NCI-H748 (cell line): ENCODE results near the gene VOPP1.
"Not testable (repeated sequence)": the region's sequence is repeated elsewhere in the genome, so short reads cannot be mapped to it uniquely, and the experiment has no call there.

Experiments used
- DNase-seq: peaks from one replicate; lab custom pipeline; 2025; ENCODE audit not compliant: unreplicated experiment; lab: John Stamatoyannopoulos, UW

The VOPP1 gene

DNA sequence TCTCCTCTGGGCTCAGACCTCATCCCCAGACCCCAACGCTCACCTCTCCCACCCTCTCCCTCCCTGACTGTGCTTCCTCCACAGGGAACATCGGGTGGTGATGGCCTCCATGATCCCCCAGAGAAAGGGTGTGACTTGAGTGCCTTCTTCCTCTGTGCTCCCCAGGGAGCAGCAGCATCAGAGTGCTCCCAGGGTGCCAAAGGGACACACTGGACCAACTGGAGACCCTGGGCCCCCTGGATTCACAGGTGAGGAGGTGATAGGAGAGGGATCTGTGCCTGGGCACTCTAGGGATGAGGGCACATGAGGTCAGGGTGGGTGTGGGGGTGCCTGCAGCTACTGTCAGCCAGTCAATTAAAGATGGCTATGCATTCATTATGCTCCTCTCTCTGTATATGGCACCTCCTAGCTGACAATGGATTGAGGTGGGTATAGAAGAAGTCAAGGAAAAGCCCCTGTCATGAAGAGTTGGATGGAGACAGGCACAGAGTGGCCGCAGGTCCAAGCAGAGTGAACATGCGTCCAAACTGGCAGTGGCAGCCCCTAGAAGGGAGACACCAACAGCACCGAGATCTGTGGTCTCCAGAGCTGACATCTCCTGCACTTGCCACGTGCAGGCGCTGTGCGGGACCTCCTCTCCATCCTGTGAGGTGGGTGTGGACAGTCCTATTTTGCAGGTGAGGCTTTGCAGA lies 15.5 kb upstream of the VOPP1 start:
- DNase-seq: no peak

DNA sequence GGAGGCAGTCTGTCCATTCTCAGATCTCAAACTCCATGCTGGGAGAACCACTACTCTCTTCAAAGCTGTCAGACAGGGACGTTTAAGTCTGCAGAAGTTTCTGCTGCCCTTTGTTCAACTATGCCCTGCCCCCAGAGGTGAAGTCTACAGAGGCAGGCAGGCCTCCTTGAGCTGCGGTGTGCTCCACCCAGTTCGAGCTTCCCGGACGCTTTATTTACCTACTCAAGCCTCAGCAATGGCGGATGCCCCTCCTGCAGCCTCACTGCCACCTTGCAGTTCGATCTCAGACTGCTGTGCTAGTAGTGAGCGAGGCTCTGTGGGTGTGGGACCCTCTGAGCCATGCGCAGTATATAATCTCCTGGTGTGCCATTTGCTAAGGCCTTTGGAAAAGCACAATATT lies 10.4 kb upstream of the VOPP1 start:
- DNase-seq: not testable (repeated sequence)

DNA sequence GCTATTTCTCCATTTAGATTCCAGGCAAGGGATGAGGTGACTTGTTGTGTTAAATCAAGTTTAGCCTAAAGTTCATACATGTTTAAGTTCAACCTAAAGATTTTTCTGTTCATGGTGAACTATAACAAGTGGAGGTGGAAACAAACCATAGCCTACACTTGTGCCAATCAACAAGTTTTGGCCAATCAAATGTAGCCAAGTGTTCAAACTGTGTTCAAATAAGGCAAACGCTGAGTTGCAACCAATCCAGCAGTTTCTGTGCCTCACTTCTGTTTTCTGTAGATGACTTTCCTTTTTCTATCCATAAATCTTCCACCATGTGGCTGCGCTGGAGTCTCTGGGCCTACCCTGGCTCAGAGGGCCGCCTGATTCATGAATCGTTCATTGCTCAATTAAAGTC lies 4.5 kb upstream of the VOPP1 start:
- no peak for DNase-seq

DNA sequence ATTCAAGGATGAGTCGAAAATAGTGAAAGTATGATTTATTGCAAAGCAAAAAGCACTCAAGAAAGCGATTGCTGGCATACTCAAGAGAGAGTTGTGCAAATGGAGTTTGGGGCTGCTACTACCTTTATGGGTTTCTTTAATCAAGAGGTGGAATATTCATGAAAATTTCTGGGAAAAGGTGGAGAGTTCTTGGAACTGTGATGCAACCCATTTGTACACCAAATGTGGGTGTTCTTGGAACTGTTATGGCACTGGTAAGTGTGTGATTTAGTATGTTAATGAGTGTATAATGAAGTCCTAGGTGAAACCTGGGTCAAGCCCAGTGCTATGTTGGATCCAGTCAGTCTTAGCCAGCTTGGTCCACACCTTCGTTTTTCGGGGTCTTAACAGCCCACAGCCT lies 3.4 kb upstream of the VOPP1 start:
- DNase-seq: no peak

DNA sequence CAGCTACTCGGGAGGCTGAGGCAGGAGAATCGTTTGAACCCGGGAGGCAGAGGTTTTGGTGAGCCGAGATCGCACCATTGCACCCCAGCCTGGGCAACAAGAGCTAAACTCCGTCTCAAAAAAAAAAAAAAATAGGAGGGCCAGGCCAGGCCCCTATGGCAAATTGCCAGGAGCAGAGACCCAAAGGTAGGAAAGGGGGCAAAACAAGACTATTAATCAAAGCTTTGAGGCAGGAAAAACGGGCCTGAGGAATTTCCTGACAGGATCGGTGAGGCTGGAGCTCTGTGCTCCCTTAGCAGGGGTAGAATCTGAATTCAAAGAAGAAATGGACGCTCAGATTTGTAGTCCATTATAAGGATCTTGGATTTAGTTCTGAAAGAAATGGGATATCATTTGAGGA lies 2.8 kb upstream of the VOPP1 start:
- DNase-seq: no peak

DNA sequence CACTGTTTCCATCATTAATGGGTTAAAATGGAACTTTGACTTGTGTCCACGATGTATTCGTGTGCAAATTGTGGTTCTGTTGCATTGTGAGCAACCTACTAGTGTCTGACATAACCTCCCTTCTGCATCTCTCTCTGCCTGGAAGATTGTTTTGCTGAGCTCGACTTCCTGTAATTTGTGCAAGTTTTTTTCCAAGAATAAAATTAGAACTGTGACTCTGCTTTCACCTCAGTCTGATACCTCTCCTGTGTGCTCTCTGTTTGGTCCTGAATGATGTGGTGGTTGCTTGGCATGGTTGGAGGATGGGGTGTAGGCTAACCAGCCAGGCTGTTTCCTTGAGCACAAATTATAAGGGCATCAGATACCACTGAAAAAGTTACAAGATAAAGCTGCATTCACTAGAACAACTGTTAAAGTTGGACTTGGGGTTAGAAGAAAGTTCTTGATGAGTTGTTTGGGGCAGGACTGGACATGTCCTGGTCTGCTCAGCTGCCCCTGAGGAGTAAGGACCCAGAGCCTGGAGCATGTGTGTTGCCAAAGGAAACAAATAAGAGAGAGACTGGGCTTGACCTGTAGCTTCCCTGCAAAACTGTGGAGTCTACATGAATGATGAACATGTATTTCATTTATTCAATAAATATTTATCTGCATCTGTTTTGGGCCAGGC lies 1.9 kb upstream of the VOPP1 start:
- DNase-seq: no peak

DNA sequence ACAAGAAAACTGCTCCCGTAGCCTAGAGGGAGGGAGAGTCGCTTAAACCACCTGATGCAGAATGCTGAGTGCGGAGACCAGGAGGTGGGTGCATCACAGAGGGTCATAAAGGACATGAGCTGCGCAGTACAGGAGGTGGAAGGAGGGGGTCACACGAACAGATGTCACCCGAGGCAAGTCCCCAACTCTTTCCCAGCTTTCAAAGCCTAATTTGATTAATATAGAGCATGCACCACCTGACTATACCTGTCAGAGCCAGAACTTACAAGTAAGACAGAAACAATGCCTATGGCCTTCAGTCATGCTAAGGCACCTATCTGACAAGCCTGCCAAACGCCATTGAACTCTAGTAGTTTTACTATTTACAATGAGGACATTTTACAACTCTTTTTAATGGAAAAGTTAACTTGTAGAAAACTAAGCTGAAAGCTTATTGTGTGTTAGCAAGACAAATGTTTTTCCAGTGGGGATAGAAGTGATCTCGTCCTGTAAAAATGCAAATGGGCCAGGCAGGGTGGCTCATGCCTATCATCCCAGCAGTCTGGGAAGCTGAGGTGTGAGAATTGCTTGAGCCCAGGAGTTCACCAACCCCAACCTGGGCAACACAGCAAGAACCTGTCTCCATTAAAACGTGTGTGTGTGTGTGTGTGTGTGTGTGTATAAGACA lies 1.1 kb upstream of the VOPP1 start:
- DNase-seq: peak; percentile 55

DNA sequence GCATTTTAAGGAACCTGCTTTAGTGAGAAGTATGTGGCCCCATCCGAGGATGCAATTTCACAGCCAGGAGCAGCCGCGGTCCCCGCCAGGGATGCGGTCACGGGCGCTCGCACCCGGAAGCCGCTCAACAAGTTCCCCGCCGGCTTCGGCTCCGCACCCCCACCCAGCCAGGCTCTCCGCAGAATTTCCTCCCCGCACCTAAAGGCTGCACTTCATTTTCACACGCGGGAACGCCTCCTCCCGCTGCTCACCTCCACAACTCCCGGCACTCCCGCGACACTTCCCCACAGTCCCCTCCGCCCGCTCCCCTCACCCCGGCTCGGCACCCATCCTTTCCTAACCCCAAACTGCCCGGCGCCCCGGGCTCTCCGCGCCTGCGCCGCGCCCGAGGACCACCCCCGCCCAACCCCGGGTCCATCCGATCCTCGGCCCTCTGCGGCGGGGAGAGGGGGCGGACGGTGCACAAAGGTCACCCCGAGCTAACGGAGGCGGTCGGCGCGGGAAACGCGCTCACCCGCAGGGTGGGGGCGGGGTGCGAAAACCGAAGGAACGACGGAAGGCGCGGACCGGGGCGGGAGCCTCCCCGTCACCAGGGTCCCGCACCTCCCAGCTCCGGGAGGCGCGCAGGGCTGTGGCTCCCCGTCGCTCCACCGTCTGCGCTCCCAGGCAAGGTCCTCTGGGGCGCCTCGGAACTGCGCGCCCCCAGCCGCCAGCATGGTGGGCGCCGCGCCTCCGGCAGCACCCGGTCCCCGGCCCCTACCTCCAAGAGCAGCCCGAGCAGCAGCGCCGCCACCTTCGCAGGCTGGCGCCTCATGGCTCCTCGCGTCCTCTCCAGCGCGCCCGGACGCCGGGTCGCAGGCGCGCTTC lies 558 bp downstream of the VOPP1 start:
- peak; percentile 72 for DNase-seq

DNA sequence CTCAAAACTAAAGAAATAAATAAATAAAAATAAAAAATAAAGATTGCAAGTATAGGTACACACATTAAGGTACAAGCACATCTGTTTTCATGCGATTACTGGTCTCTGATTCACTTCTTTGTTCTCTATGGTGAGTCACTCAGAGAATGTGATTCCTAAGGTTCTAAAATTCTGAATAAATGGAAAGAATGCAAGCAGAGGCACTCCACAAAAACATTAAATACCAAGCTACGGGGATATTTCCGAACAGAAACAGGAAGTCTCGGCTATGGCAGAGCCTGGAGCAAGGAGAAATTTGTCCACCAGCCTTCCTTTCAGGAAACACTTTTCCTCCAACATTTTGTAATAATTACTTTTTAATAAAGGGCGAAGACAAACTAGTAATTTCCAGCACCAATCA lies 1.4 kb downstream of the VOPP1 start:
- DNase-seq: no peak

DNA sequence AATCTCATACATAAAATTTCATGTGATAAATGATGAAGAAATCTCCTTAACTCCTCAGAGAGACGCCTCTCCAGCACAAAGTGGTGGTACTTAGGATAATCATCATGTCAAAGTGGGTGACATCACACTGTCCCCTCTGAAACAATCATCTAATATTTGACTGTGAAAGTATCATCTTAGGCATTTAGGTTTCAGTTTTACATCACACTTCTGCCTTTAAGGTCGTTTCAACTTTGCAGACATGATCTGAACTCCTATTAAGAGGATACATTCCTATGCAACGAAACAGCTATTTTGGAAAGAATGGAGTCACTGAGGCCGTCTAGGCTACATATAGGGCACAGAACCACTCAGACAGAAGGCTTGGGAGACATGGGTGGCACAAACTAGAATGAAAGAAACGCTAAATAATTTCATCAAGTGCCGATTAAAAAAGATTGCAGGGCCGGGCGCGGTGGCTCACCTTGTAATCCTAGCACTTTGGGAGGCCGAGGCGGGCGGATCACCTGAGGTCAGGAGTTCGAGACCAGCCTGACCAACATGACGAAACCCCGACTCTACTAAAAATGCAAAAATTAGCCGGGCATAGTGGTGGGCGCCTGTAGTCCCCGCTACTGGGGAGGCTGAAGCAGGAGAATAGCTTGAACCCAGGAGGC lies 2.0 kb downstream of the VOPP1 start:
- DNase-seq: no peak

DNA sequence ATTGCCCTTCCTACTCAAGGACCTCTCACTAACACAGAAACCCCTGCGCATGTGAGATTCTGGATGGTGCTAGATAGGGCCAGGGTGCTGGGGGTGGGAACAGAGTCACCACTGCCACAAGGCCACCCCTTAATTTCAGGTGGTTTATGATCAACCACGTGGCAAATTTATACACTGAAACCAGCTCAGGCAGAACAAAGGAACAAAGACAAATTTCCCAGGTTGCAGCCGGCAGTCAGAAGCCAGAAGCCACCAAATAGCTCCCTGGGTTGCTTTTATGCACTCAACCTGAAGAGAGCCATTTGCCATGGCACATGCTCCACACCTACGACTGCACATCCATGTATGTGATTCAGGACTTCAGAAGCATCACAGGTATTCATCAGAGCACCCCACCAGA lies 2.5 kb downstream of the VOPP1 start:
- DNase-seq: peak; percentile 21

DNA sequence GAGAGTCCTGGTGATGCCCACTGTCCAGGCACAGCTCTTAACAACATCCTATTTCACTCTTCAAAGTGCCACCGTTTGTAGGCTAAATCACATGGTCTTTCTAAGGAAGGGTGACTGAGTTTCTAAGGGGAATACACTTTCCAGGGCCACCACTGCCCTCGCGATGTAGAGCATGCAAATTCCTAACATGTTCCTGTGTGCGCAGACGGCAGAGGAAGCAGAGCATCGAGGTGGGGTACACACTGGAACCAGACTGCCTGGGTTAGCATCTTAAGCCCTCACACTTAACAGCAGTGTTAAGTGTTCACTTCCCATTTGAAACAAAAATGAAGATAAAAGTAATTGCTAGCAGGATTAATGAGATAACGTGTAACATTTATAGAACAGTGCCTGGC lies 3.0 kb downstream of the VOPP1 start:
- DNase-seq: no peak

DNA sequence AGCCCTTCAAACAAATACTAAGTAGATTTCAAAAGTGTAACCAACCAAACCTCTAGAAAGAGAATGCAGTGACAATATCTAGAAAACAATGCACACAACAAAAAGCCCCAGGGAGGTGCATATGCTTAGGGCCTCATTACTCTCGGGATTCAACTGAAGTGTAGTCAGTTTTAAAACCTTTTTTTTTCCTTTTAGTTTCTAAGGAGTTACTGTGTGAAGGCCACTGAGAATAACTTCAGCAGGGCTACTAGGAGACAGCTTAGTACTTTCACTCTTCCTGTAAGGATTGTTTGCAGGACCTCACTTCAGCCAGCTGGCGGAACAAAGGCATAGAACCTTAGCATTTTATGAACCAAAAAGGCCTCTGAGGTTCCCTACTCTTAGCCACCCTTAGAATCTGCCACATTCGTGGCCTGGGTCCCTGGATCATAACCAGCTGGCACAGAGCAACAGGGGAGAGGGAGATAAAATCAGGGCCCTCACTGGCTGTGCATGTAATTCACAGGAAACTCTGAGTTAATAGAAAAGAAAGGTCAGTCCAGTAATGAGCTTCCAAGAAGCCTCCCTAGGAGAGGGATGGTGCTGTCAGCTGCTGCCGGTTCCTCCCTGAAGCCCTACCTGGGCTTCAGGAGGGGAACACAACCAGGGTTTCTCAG lies 3.6 kb downstream of the VOPP1 start:
- no peak for DNase-seq

DNA sequence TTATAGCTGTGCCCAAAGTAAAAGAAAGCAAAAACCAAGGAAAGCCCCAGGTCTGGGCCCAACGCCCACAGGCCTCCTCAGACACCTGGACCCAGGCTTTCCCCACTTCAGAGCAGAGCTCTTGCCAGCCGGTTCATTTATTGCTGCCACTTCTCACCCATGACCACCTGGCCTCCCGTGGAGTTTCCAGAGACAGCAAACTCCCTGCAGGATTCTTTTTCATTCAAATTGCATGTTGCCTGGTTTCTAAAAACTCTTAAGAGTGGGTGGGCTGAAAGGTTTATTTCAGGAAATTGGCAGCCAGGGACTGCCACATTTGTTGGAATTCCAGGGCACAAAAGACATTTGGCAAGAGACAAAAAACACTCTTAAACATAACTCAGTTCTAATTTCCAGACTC lies 4.7 kb downstream of the VOPP1 start:
- DNase-seq: no peak

DNA sequence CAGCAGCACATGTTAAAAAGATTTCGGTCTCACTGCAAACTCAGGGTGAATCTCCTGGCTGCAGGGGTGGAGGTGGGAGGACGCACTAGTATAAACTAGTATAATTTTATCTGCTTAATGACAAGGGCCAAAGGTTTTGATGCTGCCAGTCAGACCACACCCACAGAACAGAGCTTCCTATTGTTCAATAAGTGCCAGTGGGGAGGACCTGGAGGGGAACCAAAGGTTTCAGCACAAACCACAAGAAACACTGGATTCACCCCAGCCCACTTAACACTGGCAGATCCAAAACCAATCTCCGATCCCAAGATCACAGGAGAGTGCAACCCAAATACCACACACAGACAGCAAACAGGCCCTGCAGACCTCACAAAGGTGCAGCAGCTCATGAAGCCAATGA lies 6.6 kb downstream of the VOPP1 start:
- DNase-seq: peak; percentile 80

DNA sequence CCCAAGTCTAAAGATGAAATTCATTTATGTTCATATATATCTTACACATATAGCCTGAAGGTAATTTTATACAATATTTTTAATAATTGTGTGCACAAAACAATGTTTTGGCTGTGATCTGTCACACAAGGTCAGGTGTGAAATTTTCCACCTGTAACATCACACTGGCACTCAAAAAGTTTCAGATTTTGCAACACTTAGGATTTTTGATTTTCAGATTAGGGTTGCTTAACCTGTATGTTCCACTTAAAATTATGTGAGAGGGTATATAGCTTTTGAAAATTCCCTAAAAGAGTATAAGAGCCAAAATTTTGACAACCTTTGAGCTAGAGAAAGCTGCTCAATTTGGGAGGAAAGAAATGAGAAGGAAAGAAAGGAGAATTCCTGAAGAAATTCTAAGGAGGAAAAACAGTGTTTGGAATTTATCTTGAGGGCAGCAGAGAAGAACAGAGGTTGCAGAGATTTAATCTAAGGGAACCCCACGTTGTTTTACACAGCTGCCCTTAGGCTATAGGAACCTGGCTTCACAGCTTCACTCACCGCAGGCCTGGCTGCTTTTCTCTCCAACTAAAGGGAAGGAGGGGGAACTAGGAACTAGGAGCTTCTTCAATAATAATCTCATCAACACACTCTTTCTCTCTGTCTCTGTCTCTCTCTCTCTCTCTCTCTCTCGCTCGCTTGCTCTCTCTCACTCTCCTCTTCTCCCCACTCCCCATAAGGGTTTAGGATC lies 8.5 kb downstream of the VOPP1 start:
- no peak for DNase-seq

DNA sequence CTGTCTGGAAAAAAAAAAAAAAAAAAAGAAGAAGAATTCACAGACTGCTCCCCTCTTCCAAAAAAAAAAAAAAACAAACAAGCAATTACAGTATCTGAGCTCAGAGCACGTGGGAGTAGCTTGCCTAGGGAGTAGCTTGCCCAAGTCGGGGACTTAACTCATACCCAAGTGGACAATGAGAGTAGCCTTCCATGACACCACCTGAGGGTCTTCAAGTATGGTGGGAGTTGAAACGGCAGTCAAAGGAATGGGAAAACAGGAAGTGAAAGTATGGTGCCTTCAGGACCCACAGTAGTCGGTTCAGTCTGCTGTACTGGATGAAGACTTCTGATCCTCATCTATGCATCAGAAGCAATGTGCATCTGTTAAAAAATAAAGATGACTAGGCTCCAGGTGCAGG lies 10.6 kb downstream of the VOPP1 start:
- no peak for DNase-seq

DNA sequence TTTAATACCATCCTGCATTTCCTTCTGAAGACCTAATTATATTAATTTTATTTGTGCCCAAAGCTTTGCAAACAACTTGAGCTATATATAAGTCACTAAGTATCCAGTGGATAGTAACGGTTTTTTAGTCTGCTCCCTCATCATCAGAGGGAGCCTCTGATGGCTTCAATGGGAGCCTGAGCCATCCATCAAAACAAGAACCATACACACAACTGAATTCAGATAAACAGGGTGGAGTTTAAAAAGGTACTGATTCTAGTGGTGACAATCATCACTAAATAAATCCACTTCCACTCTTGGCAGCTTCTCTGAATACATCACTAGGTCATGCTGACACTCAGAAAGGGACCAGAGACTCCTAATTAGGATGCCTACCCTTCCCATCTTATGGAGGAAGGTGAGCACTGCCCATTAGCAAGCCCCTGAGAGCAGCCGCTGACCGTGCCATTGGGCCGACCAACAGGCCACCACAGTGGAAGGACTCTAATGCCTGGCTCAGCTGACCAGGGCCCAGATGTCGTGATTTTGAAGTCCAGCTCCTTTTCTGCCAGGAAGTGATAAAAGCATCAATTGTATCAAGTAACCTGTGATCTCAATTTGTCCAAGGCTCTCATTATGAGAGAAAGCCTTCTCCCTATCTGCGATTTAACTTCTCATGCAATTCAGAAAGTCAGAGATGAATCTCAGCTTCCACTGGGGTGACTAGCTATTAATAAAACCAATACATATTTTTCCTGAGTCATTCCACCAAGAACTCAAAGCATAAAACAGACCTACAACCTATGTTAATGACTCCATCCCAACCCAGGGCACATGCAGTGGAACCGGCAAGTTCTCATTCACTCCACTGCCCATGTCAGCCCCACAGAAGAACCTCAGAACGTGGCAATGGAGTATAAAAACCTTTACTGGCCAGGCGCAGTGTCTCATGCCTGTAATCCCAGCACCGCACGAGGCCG lies 13.1 kb downstream of the VOPP1 start:
- no peak for DNase-seq
